ENCODE results near the gene SH3BGRL2.

GRCh38 chr6:79684876-79685275 lies 53.7 kb downstream of the SH3BGRL2 start:
- TF ChIP-seq CTCF (IDR thresholded peaks at IDR 0.05; ENCODE audit: low read depth, low read length, missing input control) (no peak), YY1 (IDR thresholded peaks at IDR 0.05) (no peak), EGR1 (IDR thresholded peaks at IDR 0.05; ENCODE audit: low read depth in 2 of 2) (no peak), ATF3 (IDR thresholded peaks at IDR 0.05) (no peak), REST (IDR thresholded peaks at IDR 0.05) (no peak), GABPA (IDR thresholded peaks at IDR 0.05 in 1 of 2, conservative IDR thresholded peaks at IDR 0.05 in 1 of 2) (no peak), ZBTB33 (IDR thresholded peaks at IDR 0.05) (no peak), MAX (IDR thresholded peaks at IDR 0.05) (no peak), HNF4A (conservative IDR thresholded peaks at IDR 0.05) (no peak), TAF1 (conservative IDR thresholded peaks at IDR 0.05) (no peak), RAD21 (IDR thresholded peaks at IDR 0.05) (no peak), SP1 (IDR thresholded peaks at IDR 0.05) (no peak), RXRA (IDR thresholded peaks at IDR 0.05) (no peak), NR2F2 (IDR thresholded peaks at IDR 0.05) (no peak)

Data from liver (tissue), 3 donors.